ENCODE data around the gene CCDC57.

Gene CCDC57

GRCh38 chr17:82235775-82236141 lies 23.1 kb upstream of the CCDC57 start:
- DNase-seq (ENCODE audit: low read depth) = no peak

- no peak for DNase-seq (ENCODE audit: low read depth)
These were observed 22.6 kb upstream of the CCDC57 start for GRCh38 chr17:82235056-82235774.

GRCh38 chr17:82234211-82235055 lies 21.8 kb upstream of the CCDC57 start:
- DNase-seq (ENCODE audit: low read depth) = no peak

GRCh38 chr17:82232876-82233785 lies 20.5 kb upstream of the CCDC57 start:
- DNase-seq (ENCODE audit: low read depth) = no peak

GRCh38 chr17:82232322-82232820 lies 19.7 kb upstream of the CCDC57 start:
- DNase-seq (ENCODE audit: low read depth) = peak; percentile 52

- peak; percentile 74 for DNase-seq (ENCODE audit: low read depth)
These were observed 19.1 kb upstream of the CCDC57 start for GRCh38 chr17:82231562-82232321.

GRCh38 chr17:82231312-82231561 lies 18.6 kb upstream of the CCDC57 start:
- peak; percentile 75 for DNase-seq (ENCODE audit: low read depth)

GRCh38 chr17:82230609-82231311 lies 18.1 kb upstream of the CCDC57 start:
- no peak for DNase-seq (ENCODE audit: low read depth)

- no peak for DNase-seq (ENCODE audit: low read depth)
These were observed 17.3 kb upstream of the CCDC57 start for GRCh38 chr17:82229698-82230608.

- no peak for DNase-seq (ENCODE audit: low read depth)
These were observed 16.4 kb upstream of the CCDC57 start, which contains the start of gene SLC16A3 for GRCh38 chr17:82228842-82229697. SLC16A3 (plus strand) TSS chr17:82229042; CDS start chr17:82236009, 6,967 bp downstream.

GRCh38 chr17:82228278-82228841 lies 15.7 kb upstream of the CCDC57 start:
- no peak for DNase-seq (ENCODE audit: low read depth)

GRCh38 chr17:82227629-82228277 lies 15.1 kb upstream of the CCDC57 start:
- DNase-seq (ENCODE audit: low read depth) = no peak

GRCh38 chr17:82226809-82227628 lies 14.4 kb upstream of the CCDC57 start:
- no peak for DNase-seq (ENCODE audit: low read depth)

- DNase-seq (ENCODE audit: low read depth) = no peak
These were observed 13.6 kb upstream of the CCDC57 start for GRCh38 chr17:82226146-82226808.

GRCh38 chr17:82225368-82226029 lies 12.9 kb upstream of the CCDC57 start:
- DNase-seq (ENCODE audit: low read depth) = no peak

GRCh38 chr17:82224666-82225065 lies 12.0 kb upstream of the CCDC57 start:
- no peak for DNase-seq (ENCODE audit: low read depth)
